GM18858 (cell line): ENCODE measurements around the gene TOPBP1.
"Not testable (repeated sequence)": the region's sequence is repeated elsewhere in the genome, so short reads cannot be mapped to it uniquely, and the experiment has no call there.

Experiments
- ATAC-seq: cut with Tn5 transposase; IDR thresholded peaks from one replicate; pipeline ENCODE4 v1.9.1; 2021; ENCODE audit not compliant: unreplicated experiment

Gene TOPBP1

GRCh38 chr3:133675631-133676335, 14.0 kb upstream of the TOPBP1 start:
- peak; percentile 49 for ATAC-seq

- ATAC-seq: no peak
Observed at GRCh38 chr3:133674290-133674919, 12.7 kb upstream of the TOPBP1 start.

GRCh38 chr3:133673746-133674145, 12.0 kb upstream of the TOPBP1 start:
- ATAC-seq: no peak

GRCh38 chr3:133672461-133672860, 10.7 kb upstream of the TOPBP1 start:
- ATAC-seq: no peak

- ATAC-seq: no peak
Observed at GRCh38 chr3:133670525-133670995, 8.8 kb upstream of the TOPBP1 start.

GRCh38 chr3:133669949-133670524, 8.3 kb upstream of the TOPBP1 start:
- ATAC-seq: no peak

GRCh38 chr3:133667118-133667517, 5.4 kb upstream of the TOPBP1 start:
- no peak for ATAC-seq

GRCh38 chr3:133665188-133665587, 3.4 kb upstream of the TOPBP1 start:
- not testable (repeated sequence) for ATAC-seq

- ATAC-seq: peak; percentile 54
Observed at GRCh38 chr3:133663569-133664313, 2.0 kb upstream of the TOPBP1 start.

GRCh38 chr3:133662278-133662651, 524 bp upstream of the TOPBP1 start:
- peak; percentile 32 for ATAC-seq

- no peak for ATAC-seq
Observed at GRCh38 chr3:133659806-133660205, 1.9 kb downstream of the TOPBP1 start.

- no peak for ATAC-seq
Observed at GRCh38 chr3:133655731-133656515, 5.8 kb downstream of the TOPBP1 start.

- no peak for ATAC-seq
Observed at GRCh38 chr3:133649486-133650068, 12.2 kb downstream of the TOPBP1 start.

- no peak for ATAC-seq
Observed at GRCh38 chr3:133644768-133645167, 17.0 kb downstream of the TOPBP1 start.

- no peak for ATAC-seq
Observed at GRCh38 chr3:133643611-133644010, 18.1 kb downstream of the TOPBP1 start.

- ATAC-seq: no peak
Observed at GRCh38 chr3:133641254-133641653, 20.5 kb downstream of the TOPBP1 start.

- no peak for ATAC-seq
Observed at GRCh38 chr3:133633439-133633838, 28.3 kb downstream of the TOPBP1 start.

- no peak for ATAC-seq
Observed at GRCh38 chr3:133629146-133629545, 32.6 kb downstream of the TOPBP1 start.

GRCh38 chr3:133627789-133628188, 34.0 kb downstream of the TOPBP1 start:
- ATAC-seq: no peak

GRCh38 chr3:133620066-133620784, 41.5 kb downstream of the TOPBP1 start:
- peak; percentile 99 for ATAC-seq
